NCI-H1105 (cell line): ENCODE data around the gene EXD1.

Experiments
- DNase-seq: peaks from one replicate; lab custom pipeline; 2025; lab: John Stamatoyannopoulos, UW

The EXD1 gene

GRCh38 chr15:41231422-41232226, 1.1 kb upstream of the EXD1 start:
- DNase-seq = no peak

- no peak for DNase-seq
Measured at GRCh38 chr15:41230345-41230649, 260 bp downstream of the EXD1 start.

GRCh38 chr15:41219381-41219780, 11.2 kb downstream of the EXD1 start:
- no peak for DNase-seq

- DNase-seq = no peak
Measured at GRCh38 chr15:41218851-41219250, 11.7 kb downstream of the EXD1 start.

- no peak for DNase-seq
Measured at GRCh38 chr15:41215708-41216107, 14.8 kb downstream of the EXD1 start.

GRCh38 chr15:41207687-41208448, 22.7 kb downstream of the EXD1 start:
- DNase-seq = no peak

GRCh38 chr15:41205315-41205714, 25.2 kb downstream of the EXD1 start:
- DNase-seq = no peak

- no peak for DNase-seq
Measured at GRCh38 chr15:41203395-41203794, 27.2 kb downstream of the EXD1 start.

- DNase-seq = no peak
Measured at GRCh38 chr15:41199470-41199869, 31.1 kb downstream of the EXD1 start.

- no peak for DNase-seq
Measured at GRCh38 chr15:41194444-41194843, 36.1 kb downstream of the EXD1 start.

GRCh38 chr15:41183581-41183980, 47.0 kb downstream of the EXD1 start:
- DNase-seq = no peak

GRCh38 chr15:41182266-41182665, 48.3 kb downstream of the EXD1 start:
- no peak for DNase-seq

- DNase-seq = no peak
Measured at GRCh38 chr15:41180206-41180789, 50.3 kb downstream of the EXD1 start.

GRCh38 chr15:41169781-41170180, 60.8 kb downstream of the EXD1 start:
- DNase-seq = no peak

GRCh38 chr15:41169086-41169485, 61.5 kb downstream of the EXD1 start:
- no peak for DNase-seq

GRCh38 chr15:41161736-41162135, 68.8 kb downstream of the EXD1 start:
- no peak for DNase-seq

GRCh38 chr15:41161336-41161735, 69.2 kb downstream of the EXD1 start:
- no peak for DNase-seq

GRCh38 chr15:41160639-41161315, 69.8 kb downstream of the EXD1 start:
- no peak for DNase-seq

- DNase-seq = no peak
Measured at GRCh38 chr15:41154412-41154811, 76.1 kb downstream of the EXD1 start.

GRCh38 chr15:41153733-41154132, 76.8 kb downstream of the EXD1 start:
- no peak for DNase-seq

- no peak for DNase-seq
Measured at GRCh38 chr15:41151451-41152005, 79.0 kb downstream of the EXD1 start.

- DNase-seq = no peak
Measured at GRCh38 chr15:41150279-41150678, 80.3 kb downstream of the EXD1 start.
